ENCODE data around the gene DGKQ. TPM values are rescaled to one million over a fixed set of nuclear protein-coding genes. Genes with fewer than 3 reads are reported as not detected.
A peak's percentile ranks its signal among the peaks of the same experiment; 100 is the strongest.

Gene DGKQ
- total and polyA plus RNA-seq, 2 of the 13 experiments (the other 11 are each of a cell fraction or from before 2014, with no cell fraction given), result 4.5 to 7.2 TPM

DNA sequence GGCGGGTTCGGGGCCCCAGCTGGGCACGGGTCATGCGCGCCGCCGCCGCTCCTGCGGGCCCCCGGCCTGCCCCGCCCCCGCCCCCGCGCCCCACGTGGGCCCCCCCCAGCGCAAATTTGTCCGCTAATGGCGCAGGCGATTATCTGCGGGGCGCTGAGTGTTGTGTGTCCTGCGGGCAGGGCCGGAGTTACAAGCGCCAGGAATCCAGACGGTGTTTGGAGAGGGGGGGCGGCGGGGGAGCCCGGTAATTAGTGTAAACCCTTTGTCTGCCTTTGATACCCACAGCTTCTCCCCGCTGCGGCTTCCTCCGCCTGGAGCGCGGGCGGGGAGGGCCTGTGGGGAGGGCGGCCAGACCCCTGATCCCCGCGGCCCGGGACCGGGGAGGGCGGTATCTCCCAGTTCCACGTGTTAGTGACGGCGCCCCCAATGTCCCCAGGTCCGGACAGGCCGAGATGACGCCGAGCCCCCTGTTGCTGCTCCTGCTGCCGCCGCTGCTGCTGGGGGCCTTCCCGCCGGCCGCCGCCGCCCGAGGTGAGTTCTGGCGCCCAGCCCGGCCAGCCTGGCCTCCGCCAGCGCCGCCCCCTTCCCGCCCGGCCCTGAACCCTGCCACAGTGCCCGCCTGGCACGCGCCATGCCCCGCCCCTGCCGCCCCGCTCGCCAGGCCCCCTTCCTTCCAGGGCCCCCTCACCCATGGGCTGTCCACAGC lies 38.8 kb upstream of the DGKQ start:
- DNase-seq (ENCODE audit: low spot score), result peak; percentile 51
- no TSS peak for BruUV-seq (replicated peaks)
- H3K79me2 ChIP-seq (ENCODE audit: insufficient read depth, low read length), result peaks cover 6% of the 10 kb centered on the region
- H3K4me2 ChIP-seq (ENCODE audit: low read depth, low read length), result peak overlapping the region; percentile 58
- no peak for FAIRE-seq
- 60% methylated on average over 23 of the region's 69 CpGs for WGBS (ENCODE audit: low lambda C conversion rate)
- H3K36me3 ChIP-seq (replicated peaks in 1 of 2; ENCODE audit: control insufficient read depth in 1 of 2, insufficient read depth in 2 of 2, low read length in 2 of 2), result no peaks in the 10 kb centered on the region; a peak in 1 of 5 replicates
- H3K4me3 ChIP-seq (replicated peaks in 1 of 3; ENCODE audit: insufficient read depth in 1 of 3, low read depth in 2 of 3, low read length in 3 of 3), result peak overlapping the region; percentile 50 to 65 (median 63); a peak in 4 of 6 replicates
- no peaks in the 10 kb centered on the region for H4K20me1 ChIP-seq (ENCODE audit: insufficient read depth, low read length)
- ATAC-seq, result no peak
- intact Hi-C loops (cut with micrococcal nuclease; ENCODE audit: unreplicated experiment), result no loop called here
- H2AFZ ChIP-seq (ENCODE audit: low read length), result no peak overlapping the region
- H3K4me1 ChIP-seq (ENCODE audit: insufficient read depth, low read length), result peaks cover 61% of the 10 kb centered on the region
- H3K27ac ChIP-seq (ENCODE audit: extremely low read length, insufficient read depth, low read length), result peak overlapping the region; percentile 48
- H3K9me3 ChIP-seq (ENCODE audit: low read length), result no peaks in the 10 kb centered on the region
- in situ Hi-C loops (cut with HindIII; ENCODE audit: extremely low pct_ligation_motif_present, low pct_unique_long_range_greater_than_20kb), result no loop called here
- ChIA-PET POLR2A (no interaction called here), CTCF (ENCODE audit: low intra/inter-chr PET ratio, low total read pairs) (no interaction called here)
- H3K9ac ChIP-seq (ENCODE audit: insufficient read depth, low read depth, low read length), result peak overlapping the region; percentile 52; the same call in 1 of the 2 replicates
- peaks cover 4 to 22% of the 10 kb centered on the region in 2 experiments for H3K27me3 ChIP-seq (ENCODE audit: control insufficient read depth in 1 of 2, insufficient read depth in 2 of 2, low read length in 2 of 2)
- TF ChIP-seq TP53 (CRISPR knock-in tag; conservative IDR thresholded peaks at IDR 0.05) (no peak), AHR (CRISPR knock-in tag; IDR thresholded peaks at IDR 0.05) (peak; percentile 26; the same call in 1 of the 2 replicates), ZNF687 (CRISPR knock-in tag; IDR thresholded peaks at IDR 0.05) (peak; percentile 49; the same call in 1 of the 2 replicates), PAX8 (CRISPR knock-in tag; IDR thresholded peaks at IDR 0.05; ENCODE audit: borderline replicate concordance) (no peak), ZFY (CRISPR knock-in tag; IDR thresholded peaks at IDR 0.05) (peak; percentile 11; the same call in 1 of the 2 replicates), ZNF34 (CRISPR knock-in tag; IDR thresholded peaks at IDR 0.05; ENCODE audit: borderline replicate concordance) (no peak), HNRNPL (IDR thresholded peaks at IDR 0.05; ENCODE audit: low read depth, low read length) (peak; percentile 63; the same call in 1 of the 2 replicates), U2AF1 (optimal IDR thresholded peaks at IDR 0.05; ENCODE audit: low read depth, low read length) (no peak), ZBTB38 (CRISPR knock-in tag; IDR thresholded peaks at IDR 0.05) (peak; percentile 36; the same call in 1 of the 2 replicates), ESRRA (CRISPR knock-in tag; IDR thresholded peaks at IDR 0.05; ENCODE audit: low read depth) (no peak), ZNF605 (CRISPR knock-in tag; IDR thresholded peaks at IDR 0.05) (no peak), BRD4 (CRISPR knock-in tag; IDR thresholded peaks at IDR 0.05) (no peak), BRF2 (CRISPR knock-in tag; IDR thresholded peaks at IDR 0.05) (no peak), NFE2 (CRISPR knock-in tag; IDR thresholded peaks at IDR 0.05) (no peak), ZFP36L1 (CRISPR knock-in tag; IDR thresholded peaks at IDR 0.05) (no peak), NAIF1 (CRISPR knock-in tag; IDR thresholded peaks at IDR 0.05; ENCODE audit: borderline replicate concordance) (0 out of 2 replicates have a peak, but pooled peaks have one; percentile 39), ETV5 (CRISPR knock-in tag; IDR thresholded peaks at IDR 0.05; ENCODE audit: borderline replicate concordance) (no peak), SAP130 (CRISPR knock-in tag; IDR thresholded peaks at IDR 0.05; ENCODE audit: low read depth) (peak; percentile 47), KDM2A (CRISPR knock-in tag; IDR thresholded peaks at IDR 0.05; ENCODE audit: borderline replicate concordance, low read depth) (peak; percentile 35; the same call in 1 of the 2 replicates)
- TF ChIP-seq, protein P1, sequence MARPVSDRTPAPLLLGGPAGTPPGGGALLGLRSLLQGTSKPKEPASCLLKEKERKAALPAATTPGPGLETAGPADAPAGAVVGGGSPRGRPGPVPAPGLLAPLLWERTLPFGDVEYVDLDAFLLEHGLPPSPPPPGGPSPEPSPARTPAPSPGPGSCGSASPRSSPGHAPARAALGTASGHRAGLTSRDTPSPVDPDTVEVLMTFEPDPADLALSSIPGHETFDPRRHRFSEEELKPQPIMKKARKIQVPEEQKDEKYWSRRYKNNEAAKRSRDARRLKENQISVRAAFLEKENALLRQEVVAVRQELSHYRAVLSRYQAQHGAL (CRISPR knock-in tag; IDR thresholded peaks at IDR 0.05; ENCODE audit: not compliant biosample characterization), result no peak
